A673 (cell line): ENCODE measurements around the gene CATSPERD. TPM values are rescaled to one million over a fixed set of nuclear protein-coding genes. Genes with fewer than 3 reads are reported as not detected.

Experiments
- BruUV-seq: library from RNA; stranded (reverse); fragments of 400-500 nt; replicated peaks from 2 replicates; lab custom pipeline; 2021; lab: Mats Ljungman, UMichigan
- CTCF ChIA-PET: fragments of 300-600 bp; sonication (Branson Sonifier 250); formaldehyde crosslinking; loops from one replicate; lab custom pipeline; 2022; ENCODE audit warnings: antibody characterized with exemption; lab: Charles Lee
- POLR2A ChIA-PET: fragments of 300-600 bp; sonication (Branson Sonifier 250); formaldehyde crosslinking; loops from one replicate; lab custom pipeline; 2022; ENCODE audit warnings: antibody characterized with exemption; ENCODE audit not compliant: low non-redundant PET; lab: Charles Lee
- DNase-seq: peaks from one replicate; pipeline ENCODE4 v3.0.0-alpha.2; 2015; ENCODE audit warnings: low spot score
- H3K27ac ChIP-seq: fragments of 200-600 bp; sonication (generic); 2 replicates; pipeline ENCODE4 v1.5.1; 2016; ENCODE audit warnings: mixed run types, low read depth, mild to moderate bottlenecking, mixed read lengths, antibody characterized with exemption, low read length; ENCODE audit not compliant: poor library complexity, severe bottlenecking
- H3K27me3 ChIP-seq: fragments of 200-600 bp; sonication (generic); replicated peaks from 2 replicates; pipeline ENCODE4 v1.6.1; 2017; ENCODE audit warnings: mixed run types, low read depth, mild to moderate bottlenecking, mixed read lengths, antibody characterized with exemption, low read length; ENCODE audit not compliant: insufficient read depth, poor library complexity
- H3K36me3 ChIP-seq: fragments of 200-600 bp; sonication (generic); 2 replicates; pipeline ENCODE4 v1.6.1; 2016; ENCODE audit warnings: mixed run types, mild to moderate bottlenecking, mixed read lengths, antibody characterized with exemption, low read length; ENCODE audit not compliant: insufficient read depth, poor library complexity, severe bottlenecking
- H3K4me1 ChIP-seq: fragments of 200-600 bp; sonication (generic); 2 replicates; pipeline ENCODE4 v1.6.1; 2017; ENCODE audit warnings: mixed run types, mild to moderate bottlenecking, mixed read lengths, antibody characterized with exemption, low read length; ENCODE audit not compliant: insufficient read depth, poor library complexity, severe bottlenecking
- H3K4me3 ChIP-seq: fragments of 200-600 bp; sonication (generic); 2 replicates; pipeline ENCODE4 v1.5.1; 2016; ENCODE audit warnings: low read depth, mixed run types, mild to moderate bottlenecking, mixed read lengths, low read length; ENCODE audit not compliant: poor library complexity, severe bottlenecking
- H3K9me3 ChIP-seq: fragments of 200-600 bp; sonication (generic); 2 replicates; pipeline ENCODE4 v1.6.1; 2016; ENCODE audit warnings: mixed run types, low read depth, mild to moderate bottlenecking, mixed read lengths, antibody characterized with exemption, low read length; ENCODE audit not compliant: poor library complexity, severe bottlenecking
- EZH2 ChIP-seq: fragments of 200-600 bp; sonication (generic); IDR thresholded peaks from 2 replicates; pipeline ENCODE4 v1.6.1; 2017; ENCODE audit warnings: borderline replicate concordance, low read depth, mild to moderate bottlenecking, mixed read lengths, antibody characterized with exemption, low read length; ENCODE audit not compliant: poor library complexity, severe bottlenecking
- intact Hi-C: fragments of 100-400 bp; cut with micrococcal nuclease; formaldehyde crosslinking; loops from one replicate; pipeline ENCODE4 v1.10.0; 2022; ENCODE audit not compliant: unreplicated experiment
- total RNA-seq: library from RNA; stranded (reverse); gene quantifications from 2 replicates; pipeline ENCODE4 v1.2.3, GENCODE V29; 2021
- TF ChIP-seq, protein P1 (sequence below): fragments of 300-800, 200-600 bp; sonication (generic); conservative IDR thresholded peaks from 2 replicates; pipeline ENCODE4 v1.5.1; 2017; ENCODE audit warnings: low read depth, mild to moderate bottlenecking, antibody characterized with exemption, low read length, moderate library complexity, mixed read lengths

Gene CATSPERD
- total RNA-seq, 1 experiment from 2014 or later: not detected

DNA sequence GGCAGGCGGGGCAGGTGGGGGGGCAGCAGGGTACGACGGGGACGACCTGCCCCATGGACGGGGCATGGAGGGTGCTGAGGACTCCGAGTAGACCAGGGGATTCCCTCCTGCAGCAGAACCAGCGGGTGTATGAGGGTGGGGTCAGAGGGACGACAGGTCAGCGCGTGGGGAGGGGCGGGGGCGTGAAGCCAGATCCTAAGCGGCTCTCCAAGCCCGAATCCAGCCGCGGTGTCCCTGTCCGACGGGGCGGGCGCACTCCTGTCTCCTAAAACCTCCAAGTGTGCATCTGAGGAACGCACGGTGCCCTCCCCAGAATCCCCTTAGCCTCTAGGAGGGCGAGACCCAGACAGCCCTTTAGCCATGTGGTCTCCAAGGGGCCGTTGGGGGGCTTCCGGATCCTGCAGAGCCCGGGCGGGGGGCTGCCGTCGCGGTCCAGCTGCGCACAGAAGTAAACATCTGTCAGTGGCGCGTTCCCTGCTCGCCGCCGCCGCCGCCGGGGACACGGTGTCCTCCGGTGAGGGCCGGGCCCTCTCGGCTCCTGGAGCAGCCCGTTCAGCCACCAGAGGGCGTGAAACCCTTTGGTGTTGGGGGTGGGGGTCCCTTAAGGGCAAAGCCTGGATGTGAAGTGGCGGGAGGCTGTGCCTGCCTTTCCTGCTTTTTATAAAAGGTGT, 85.2 kb downstream of the CATSPERD start:
- peaks cover 34% of the 10 kb centered on the region for H3K4me1 ChIP-seq
- no peaks in the 10 kb centered on the region for H3K27me3 ChIP-seq
- BruUV-seq: no TSS peak
- TF ChIP-seq, protein P1, sequence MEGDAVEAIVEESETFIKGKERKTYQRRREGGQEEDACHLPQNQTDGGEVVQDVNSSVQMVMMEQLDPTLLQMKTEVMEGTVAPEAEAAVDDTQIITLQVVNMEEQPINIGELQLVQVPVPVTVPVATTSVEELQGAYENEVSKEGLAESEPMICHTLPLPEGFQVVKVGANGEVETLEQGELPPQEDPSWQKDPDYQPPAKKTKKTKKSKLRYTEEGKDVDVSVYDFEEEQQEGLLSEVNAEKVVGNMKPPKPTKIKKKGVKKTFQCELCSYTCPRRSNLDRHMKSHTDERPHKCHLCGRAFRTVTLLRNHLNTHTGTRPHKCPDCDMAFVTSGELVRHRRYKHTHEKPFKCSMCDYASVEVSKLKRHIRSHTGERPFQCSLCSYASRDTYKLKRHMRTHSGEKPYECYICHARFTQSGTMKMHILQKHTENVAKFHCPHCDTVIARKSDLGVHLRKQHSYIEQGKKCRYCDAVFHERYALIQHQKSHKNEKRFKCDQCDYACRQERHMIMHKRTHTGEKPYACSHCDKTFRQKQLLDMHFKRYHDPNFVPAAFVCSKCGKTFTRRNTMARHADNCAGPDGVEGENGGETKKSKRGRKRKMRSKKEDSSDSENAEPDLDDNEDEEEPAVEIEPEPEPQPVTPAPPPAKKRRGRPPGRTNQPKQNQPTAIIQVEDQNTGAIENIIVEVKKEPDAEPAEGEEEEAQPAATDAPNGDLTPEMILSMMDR: peak; percentile 81
- TF ChIP-seq EZH2: no peak
- ChIA-PET CTCF (no interaction called here), POLR2A (no interaction called here)
- peak; percentile 85 for DNase-seq
- intact Hi-C loops: loop anchor here (2.0 kb wide), 2 partner anchors 87 to 217 kb away; no protein-coding TSS in a partner anchor
- H3K9me3 ChIP-seq: no peaks in the 10 kb centered on the region
- peak overlapping the region; percentile 47 for H3K4me3 ChIP-seq
- no peaks in the 10 kb centered on the region for H3K36me3 ChIP-seq
- H3K27ac ChIP-seq: no peak overlapping the region

DNA sequence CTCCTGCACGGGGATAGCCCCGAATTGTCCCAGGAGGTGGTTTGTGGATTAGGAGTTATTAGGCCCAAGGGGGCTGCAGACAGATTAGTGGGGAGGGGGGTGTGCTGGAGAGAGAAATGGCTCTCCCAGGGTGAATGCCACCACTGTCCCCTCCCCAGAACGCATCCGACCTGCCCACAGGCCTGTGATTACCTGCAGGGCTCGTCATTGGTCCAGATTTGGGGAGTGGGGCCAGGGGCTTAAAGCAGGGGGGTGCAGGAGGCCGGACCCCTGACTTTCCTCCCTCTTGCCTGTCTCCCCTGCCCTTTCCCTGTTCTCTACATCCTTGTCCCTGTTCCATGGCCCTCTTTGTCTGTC, 85.7 kb downstream of the CATSPERD start:
- Histone ChIP-seq H3K27me3 (no peaks in the 10 kb centered on the region), H3K4me1 (peaks cover 34% of the 10 kb centered on the region), H3K9me3 (no peaks in the 10 kb centered on the region), H3K36me3 (no peaks in the 10 kb centered on the region), H3K4me3 (peak overlapping the region; percentile 47), H3K27ac (no peak overlapping the region)
- ChIA-PET CTCF (no interaction called here), POLR2A (no interaction called here)
- no peak for TF ChIP-seq EZH2
- TF ChIP-seq, protein P1: no peak
- intact Hi-C loops: no loop called here
- no peak for DNase-seq
- BruUV-seq: no TSS peak

DNA sequence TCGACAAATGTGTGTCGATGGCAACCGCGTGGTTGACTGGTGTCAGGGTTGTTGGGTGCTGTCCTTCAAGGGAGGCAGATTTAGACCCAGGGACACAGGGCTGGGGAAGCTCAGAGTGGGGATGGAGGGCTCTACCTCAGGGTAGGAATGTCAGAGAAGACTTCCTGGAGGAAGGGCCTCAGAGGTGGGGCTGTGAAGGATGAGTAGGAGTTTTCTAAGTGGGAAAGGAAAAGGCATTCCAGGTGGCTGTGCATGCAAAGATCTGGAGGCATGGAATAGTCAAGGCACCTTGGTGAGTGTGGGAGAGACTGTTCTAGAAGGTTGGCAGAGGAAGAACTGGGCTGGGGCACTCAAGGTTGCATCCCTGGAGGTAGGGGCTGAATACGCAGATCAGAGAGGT, 86.5 kb downstream of the CATSPERD start:
- TF ChIP-seq EZH2: no peak
- TF ChIP-seq, protein P1: no peak
- peaks cover 30% of the 10 kb centered on the region for H3K4me1 ChIP-seq
- intact Hi-C loops: no loop called here

More for the DNA sequence above, 86.5 kb downstream of the CATSPERD start:
- no peak for DNase-seq
- Histone ChIP-seq H3K27me3 (no peaks in the 10 kb centered on the region), H3K36me3 (no peaks in the 10 kb centered on the region), H3K27ac (no peak overlapping the region), H3K9me3 (no peaks in the 10 kb centered on the region), H3K4me3 (no peak overlapping the region)
- BruUV-seq: no TSS peak
- ChIA-PET POLR2A (no interaction called here), CTCF (no interaction called here)
